Neural progenitor cell (in vitro differentiated cells): ENCODE data around the gene IFRD2. TPM values are rescaled to one million over a fixed set of nuclear protein-coding genes. Genes with fewer than 3 reads are reported as not detected.
A peak's percentile ranks its signal among the peaks of the same experiment; 100 is the strongest.

ENCODE experiments used
- DNase-seq: peaks from one replicate; pipeline ENCODE4 v3.0.0-alpha.2; 2016; ENCODE audit warnings: low spot score
- H2AFZ ChIP-seq: fragments of 200-600 bp; sonication (generic); replicated peaks from 2 replicates; pipeline ENCODE4 v1.6.1; 2016; ENCODE audit warnings: antibody characterized with exemption
- H3F3A ChIP-seq: fragments of 200-600 bp; sonication (generic); 2 replicates; pipeline ENCODE4 v1.6.1; 2016; ENCODE audit warnings: antibody characterized with exemption, low read depth
- H3K27ac ChIP-seq: fragments of 200-600 bp; sonication (generic); 2 replicates; pipeline ENCODE4 v1.5.1; 2016; ENCODE audit warnings: mild to moderate bottlenecking
- H3K27me3 ChIP-seq: fragments of 200-600 bp; sonication (generic); 2 replicates; pipeline ENCODE4 v1.6.1; 2016; ENCODE audit warnings: mild to moderate bottlenecking, moderate library complexity
- H3K36me3 ChIP-seq: fragments of 200-600 bp; sonication (generic); 2 replicates; pipeline ENCODE4 v1.5.1; 2016
- H3K4me1 ChIP-seq: fragments of 200-600 bp; sonication (generic); 2 replicates; pipeline ENCODE4 v1.6.1; 2016; ENCODE audit warnings: mixed run types
- H3K4me2 ChIP-seq: fragments of 200-600 bp; sonication (generic); 2 replicates; pipeline ENCODE4 v1.6.1; 2016
- H3K4me3 ChIP-seq: fragments of 200-600 bp; sonication (generic); 2 replicates; pipeline ENCODE4 v1.5.1; 2016
- H3K79me2 ChIP-seq: fragments of 200-600 bp; sonication (generic); 2 replicates; pipeline ENCODE4 v1.6.1; 2016; ENCODE audit warnings: low read depth
- H3K9ac ChIP-seq: fragments of 200-600 bp; sonication (generic); 2 replicates; pipeline ENCODE4 v1.6.1; 2016
- H3K9me3 ChIP-seq: fragments of 200-600 bp; sonication (generic); 2 replicates; pipeline ENCODE4 v1.5.1; 2016; ENCODE audit warnings: low read depth
- H4K20me1 ChIP-seq: fragments of 200-600 bp; sonication (generic); 2 replicates; pipeline ENCODE4 v1.6.1; 2016; ENCODE audit warnings: low read depth
- H3K27ac Mint-ChIP-seq: 3 replicates; pipeline ENCODE4 v1.8.0; 2021; ENCODE audit warnings: mixed read lengths
- H3K27me3 Mint-ChIP-seq: 2 replicates; pipeline ENCODE4 v1.8.0; 2022; ENCODE audit warnings: low read depth, mild to moderate bottlenecking, inconsistent platforms, moderate library complexity, mixed read lengths; ENCODE audit not compliant: insufficient read depth
- H3K36me3 Mint-ChIP-seq: 3 replicates; pipeline ENCODE4 v1.8.0; 2021; ENCODE audit warnings: mixed read lengths
- H3K4me1 Mint-ChIP-seq: 3 replicates; pipeline ENCODE4 v1.8.0; 2021; ENCODE audit warnings: mixed read lengths
- H3K4me3 Mint-ChIP-seq: 3 replicates; pipeline ENCODE4 v1.8.0; 2021; ENCODE audit warnings: mild to moderate bottlenecking, moderate library complexity, mixed read lengths
- H3K9me3 Mint-ChIP-seq: 3 replicates; pipeline ENCODE4 v1.8.0; 2020; ENCODE audit warnings: mixed read lengths
- EZH2 ChIP-seq: fragments of 200-600 bp; sonication (generic); IDR thresholded peaks from 2 replicates; pipeline ENCODE4 v1.6.1; 2017; ENCODE audit warnings: antibody characterized with exemption, mild to moderate bottlenecking, moderate library complexity
- EZH2phosphoT487 ChIP-seq: fragments of 200-600 bp; sonication (generic); IDR thresholded peaks from 2 replicates; pipeline ENCODE4 v1.6.1; 2017; ENCODE audit warnings: antibody characterized with exemption
- total RNA-seq: library from RNA; depleted of rRNA; stranded (reverse); fragments of >200 nt; gene quantifications from 2 replicates; pipeline ENCODE4 v1.2.3, GENCODE V29; 2015; ENCODE audit warnings: low replicate concordance
- TF ChIP-seq, protein P1 (sequence below): fragments of 200-600 bp; sonication (generic); IDR thresholded peaks from 2 replicates; pipeline ENCODE4 v1.5.1; 2017; ENCODE audit warnings: antibody characterized with exemption, mild to moderate bottlenecking

Gene IFRD2
- total RNA-seq, 1 donor from 2014 or later, result 26.4 TPM

DNA sequence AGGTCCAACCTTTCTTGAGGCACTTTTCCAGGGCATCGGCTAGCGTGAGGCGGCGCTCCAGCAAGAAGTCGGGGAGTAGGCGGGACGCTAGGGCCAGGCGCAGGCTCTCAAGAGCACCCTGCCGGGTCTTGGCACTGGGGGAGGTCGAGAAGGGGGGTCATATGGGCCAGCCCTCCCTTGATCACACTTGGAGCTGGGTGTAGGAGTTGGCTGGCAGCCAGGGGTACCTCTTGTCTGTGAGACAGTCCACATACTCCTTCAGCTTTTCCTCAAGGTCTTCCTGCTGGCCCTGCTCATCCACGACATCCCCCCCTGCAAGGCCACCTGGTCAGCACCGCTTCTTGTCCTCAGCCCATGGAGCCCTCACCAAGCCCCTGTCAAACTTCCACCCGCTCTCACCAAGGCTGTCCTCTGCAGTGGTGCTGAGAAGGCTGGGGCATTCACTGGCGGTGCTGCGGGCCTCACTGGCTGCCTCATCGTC is 2.0 kb downstream of the IFRD2 start:
- Histone ChIP-seq H3K27me3 (no peaks in the 10 kb centered on the region), H3K4me3 (no peak overlapping the region), H3K4me2 (no peak overlapping the region), H3K9me3 (no peaks in the 10 kb centered on the region), H3K36me3 (no peaks in the 10 kb centered on the region), H3K27ac (no peak overlapping the region), H2AFZ (no peak overlapping the region), H3K79me2 (peaks cover 12% of the 10 kb centered on the region), H3K4me1 (peaks cover 13% of the 10 kb centered on the region), H4K20me1 (no peaks in the 10 kb centered on the region), H3K9ac (no peak overlapping the region), H3F3A (peaks cover 4% of the 10 kb centered on the region)
- Mint-ChIP-seq H3K4me1 (peaks cover 17% of the 10 kb centered on the region), H3K36me3 (peaks cover 2% of the 10 kb centered on the region), H3K9me3 (no peaks in the 10 kb centered on the region), H3K4me3 (peak overlapping the region; percentile 57), H3K27me3 (peaks cover 9% of the 10 kb centered on the region), H3K27ac (no peak overlapping the region)
- no peak for DNase-seq
- TF ChIP-seq EZH2phosphoT487, result no peak
- TF ChIP-seq EZH2, result no peak
- TF ChIP-seq, protein P1, sequence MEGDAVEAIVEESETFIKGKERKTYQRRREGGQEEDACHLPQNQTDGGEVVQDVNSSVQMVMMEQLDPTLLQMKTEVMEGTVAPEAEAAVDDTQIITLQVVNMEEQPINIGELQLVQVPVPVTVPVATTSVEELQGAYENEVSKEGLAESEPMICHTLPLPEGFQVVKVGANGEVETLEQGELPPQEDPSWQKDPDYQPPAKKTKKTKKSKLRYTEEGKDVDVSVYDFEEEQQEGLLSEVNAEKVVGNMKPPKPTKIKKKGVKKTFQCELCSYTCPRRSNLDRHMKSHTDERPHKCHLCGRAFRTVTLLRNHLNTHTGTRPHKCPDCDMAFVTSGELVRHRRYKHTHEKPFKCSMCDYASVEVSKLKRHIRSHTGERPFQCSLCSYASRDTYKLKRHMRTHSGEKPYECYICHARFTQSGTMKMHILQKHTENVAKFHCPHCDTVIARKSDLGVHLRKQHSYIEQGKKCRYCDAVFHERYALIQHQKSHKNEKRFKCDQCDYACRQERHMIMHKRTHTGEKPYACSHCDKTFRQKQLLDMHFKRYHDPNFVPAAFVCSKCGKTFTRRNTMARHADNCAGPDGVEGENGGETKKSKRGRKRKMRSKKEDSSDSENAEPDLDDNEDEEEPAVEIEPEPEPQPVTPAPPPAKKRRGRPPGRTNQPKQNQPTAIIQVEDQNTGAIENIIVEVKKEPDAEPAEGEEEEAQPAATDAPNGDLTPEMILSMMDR, result no peak

DNA sequence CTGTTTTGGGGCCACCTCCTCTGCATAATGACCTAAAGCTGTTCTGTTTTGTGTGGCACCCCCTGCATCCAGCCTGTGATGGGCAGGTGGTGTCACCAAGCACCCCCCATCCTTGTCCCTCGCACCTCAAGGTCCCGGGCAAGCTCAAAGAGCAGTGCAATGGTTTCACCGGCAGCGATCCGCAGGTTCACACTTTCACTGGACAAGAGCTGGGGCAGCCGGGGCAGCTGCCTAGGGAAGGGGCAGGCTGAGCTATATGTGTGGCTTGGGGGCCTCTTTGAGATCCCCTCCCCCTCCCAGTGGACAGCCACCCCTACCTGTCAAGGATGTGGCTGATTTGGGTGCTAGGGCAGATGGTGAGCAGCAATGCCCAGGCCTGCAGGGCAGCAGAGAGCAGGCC is 3.1 kb downstream of the IFRD2 start:
- TF ChIP-seq EZH2 (no peak), EZH2phosphoT487 (no peak)
- TF ChIP-seq, protein P1, result no peak
- Histone ChIP-seq H3K4me1 (peaks cover 13% of the 10 kb centered on the region), H3K36me3 (no peaks in the 10 kb centered on the region), H3K4me2 (no peak overlapping the region), H2AFZ (no peak overlapping the region), H3K4me3 (no peak overlapping the region), H3K27me3 (no peaks in the 10 kb centered on the region), H3F3A (peaks cover 4% of the 10 kb centered on the region), H3K79me2 (peaks cover 12% of the 10 kb centered on the region), H3K27ac (no peak overlapping the region), H3K9ac (no peak overlapping the region), H3K9me3 (no peaks in the 10 kb centered on the region), H4K20me1 (no peaks in the 10 kb centered on the region)
- Mint-ChIP-seq H3K36me3 (peaks cover 2% of the 10 kb centered on the region), H3K4me1 (peaks cover 17% of the 10 kb centered on the region), H3K27me3 (peaks cover 9% of the 10 kb centered on the region), H3K4me3 (no peak overlapping the region), H3K9me3 (no peaks in the 10 kb centered on the region), H3K27ac (no peak overlapping the region)
- DNase-seq, result no peak

DNA sequence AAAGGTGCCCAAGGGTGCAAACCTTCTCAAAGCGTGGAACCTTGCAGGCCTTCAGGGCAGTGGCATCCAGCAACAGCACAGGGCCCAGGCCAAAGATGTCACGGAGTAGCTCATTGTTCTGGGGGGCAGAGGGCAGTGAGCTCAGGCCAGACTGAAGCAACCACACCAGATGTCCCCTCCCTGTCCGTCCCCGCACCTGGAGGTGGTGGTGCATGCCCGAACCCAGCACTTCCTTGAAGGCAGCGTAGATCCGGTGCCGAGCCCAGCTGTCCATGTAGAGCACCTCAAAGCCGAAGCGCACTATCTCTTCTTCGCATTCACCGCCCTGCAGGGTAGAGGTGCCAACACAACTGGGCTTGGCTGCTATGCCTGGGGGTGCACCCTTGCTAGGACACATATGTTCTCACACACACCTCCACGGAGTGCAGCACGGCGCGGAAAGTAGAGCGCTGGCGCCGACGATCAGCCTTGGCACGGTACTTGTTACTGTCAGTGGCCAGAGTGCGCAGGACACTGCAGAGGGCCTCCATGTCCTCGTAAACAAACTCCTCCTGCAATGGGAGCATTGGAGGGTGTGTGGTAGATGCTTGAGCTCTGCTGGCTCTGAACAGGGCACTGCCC is 3.7 kb downstream of the IFRD2 start:
- Histone ChIP-seq H3K36me3 (no peaks in the 10 kb centered on the region), H3K9me3 (no peaks in the 10 kb centered on the region), H3K4me2 (no peak overlapping the region), H3K27ac (no peak overlapping the region), H3K4me1 (peaks cover 13% of the 10 kb centered on the region), H2AFZ (no peak overlapping the region), H3K79me2 (peaks cover 12% of the 10 kb centered on the region), H3K9ac (no peak overlapping the region), H3F3A (peaks cover 4% of the 10 kb centered on the region), H4K20me1 (no peaks in the 10 kb centered on the region), H3K4me3 (no peak overlapping the region), H3K27me3 (no peaks in the 10 kb centered on the region)
- H3K4me3 Mint-ChIP-seq, result no peak overlapping the region
- DNase-seq, result no peak
- H3K4me1 Mint-ChIP-seq, result peaks cover 17% of the 10 kb centered on the region
- peaks cover 7% of the 10 kb centered on the region for H3K27me3 Mint-ChIP-seq
- H3K36me3 Mint-ChIP-seq, result peaks cover 2% of the 10 kb centered on the region
- TF ChIP-seq, protein P1, result no peak
- TF ChIP-seq EZH2phosphoT487, result no peak
- no peak for TF ChIP-seq EZH2
- H3K9me3 Mint-ChIP-seq, result no peaks in the 10 kb centered on the region
- no peak overlapping the region for H3K27ac Mint-ChIP-seq
